ENCODE data around the gene FCGR3B. TPM values are rescaled to one million over a fixed set of nuclear protein-coding genes. Genes with fewer than 3 reads are reported as not detected.

FCGR3B gene
- total RNA-seq, 6 experiments from 2014 or later = not detected

Other genes starting within 250 kb of the FCGR3B start
- under 1 TPM; 0.12 to 0.57 (median 0.29) TPM for gene FCGR2A, start 125.7 kb downstream of the FCGR3B start, total RNA-seq (2021; fragmentation: NEBNext Ultra II Directional; extraction: Animal tissue kit (Norgen Biotek cat#: 25700))
- under 1 TPM; 0.10 to 0.45 (median 0.19) TPM for gene HSPA6, start 106.6 kb downstream of the FCGR3B start, total RNA-seq (2021; fragmentation: NEBNext Ultra II Directional; extraction: Animal tissue kit (Norgen Biotek cat#: 25700))
- gene FCGR3A, start 81.4 kb downstream of the FCGR3B start, total RNA-seq (2021; fragmentation: NEBNext Ultra II Directional; extraction: Animal tissue kit (Norgen Biotek cat#: 25700)) = not detected
- gene FCGR2B, start 32.0 kb upstream of the FCGR3B start, total RNA-seq (2021; fragmentation: NEBNext Ultra II Directional; extraction: Animal tissue kit (Norgen Biotek cat#: 25700)) = not detected
- gene FCRLA, start 76.1 kb upstream of the FCGR3B start, total RNA-seq (2021; fragmentation: NEBNext Ultra II Directional; extraction: Animal tissue kit (Norgen Biotek cat#: 25700)) = 1 to 10 TPM; 2.3 to 5.1 (median 2.9) TPM
- gene FCRLB, start 90.4 kb upstream of the FCGR3B start, total RNA-seq (2021; fragmentation: NEBNext Ultra II Directional; extraction: Animal tissue kit (Norgen Biotek cat#: 25700)) = 1 to 10 TPM; 3.3 to 5.1 (median 3.7) TPM
- 10 to 100 TPM; 31.9 to 38.0 (median 36.4) TPM for gene DUSP12, start 118.6 kb upstream of the FCGR3B start, total RNA-seq (2021; fragmentation: NEBNext Ultra II Directional; extraction: Animal tissue kit (Norgen Biotek cat#: 25700))
- 10 to 100 TPM; 23.7 to 29.9 (median 27.6) TPM for gene ATF6, start 135.1 kb upstream of the FCGR3B start, total RNA-seq (2021; fragmentation: NEBNext Ultra II Directional; extraction: Animal tissue kit (Norgen Biotek cat#: 25700))

Data from HFFc6 (cell line).